ENCODE measurements around the gene UVRAG.

GRCh38 chr11:75950141-75950540 lies 135.1 kb downstream of the UVRAG start:
- TF ChIP-seq EZH2 (IDR thresholded peaks at IDR 0.05) (no peak), POLR2AphosphoS5 (IDR thresholded peaks at IDR 0.05; ENCODE audit: borderline replicate concordance, low read depth, low read length) (no peak), FOXP2 (optimal IDR thresholded peaks at IDR 0.05; ENCODE audit: control extremely low read depth, extremely low read length, insufficient read depth) (no peak)
